T-helper 2 cell treated with Interferon-gamma antibody and Interleukin-4, amounts not matched to agents 100 ng/mL and 5 ng/mL, for 36 hours (primary cell): ENCODE results near the gene TPBGL. TPM values are rescaled to one million over a fixed set of nuclear protein-coding genes. Genes with fewer than 3 reads are reported as not detected.

Experiments used
- intact Hi-C: fragments of 100-400 bp; cut with micrococcal nuclease; formaldehyde crosslinking; loops from one replicate; pipeline ENCODE4 v1.15.1; 2023
- total RNA-seq: library from RNA; stranded (reverse); gene quantifications from 2 replicates; pipeline ENCODE4 v1.2.3, GENCODE V29; 2022

Gene TPBGL
- total RNA-seq, 1 donor from 2014 or later, result 0.14 TPM

GRCh38 chr11:75289511-75289760 is 48.9 kb downstream of the TPBGL start:
- intact Hi-C loops, result no loop called here

- intact Hi-C loops, result no loop called here
These were observed 49.3 kb downstream of the TPBGL start for GRCh38 chr11:75289919-75290318.

- intact Hi-C loops, result no loop called here
These were observed 51.2 kb downstream of the TPBGL start for GRCh38 chr11:75291741-75292140.

- intact Hi-C loops, result no loop called here
These were observed 52.4 kb downstream of the TPBGL start for GRCh38 chr11:75292943-75293342.

Other genes starting within 250 kb of the TPBGL start
- not detected in 2 replicates for gene OR2AT4, start 143.9 kb upstream of the TPBGL start, total RNA-seq
- gene SLCO2B1, start 89.7 kb upstream of the TPBGL start, total RNA-seq, result 0.05 TPM in 1 of 2 replicates, not detected in the other
- gene ARRB1, start 110.9 kb downstream of the TPBGL start, total RNA-seq, result 35.2 and 38.2 TPM in 2 replicates
- 3,452 and 3,478 TPM in 2 replicates for gene RPS3, start 158.7 kb downstream of the TPBGL start, total RNA-seq
- gene KLHL35, start 192.4 kb downstream of the TPBGL start, total RNA-seq, result 0.70 and 1.1 TPM in 2 replicates